Loucy (cell line): ENCODE results near the gene EIF4ENIF1.

Experiments
- H2AFZ ChIP-seq: fragments of 200-600 bp; sonication (generic); 2 replicates; pipeline ENCODE4 v1.6.0; 2016; ENCODE audit warnings: antibody characterized with exemption, mild to moderate bottlenecking, low read length, moderate library complexity
- H3F3A ChIP-seq: fragments of 200-600 bp; 2 replicates; pipeline ENCODE4 v1.6.0; 2016; ENCODE audit warnings: antibody characterized with exemption, low read depth, mild to moderate bottlenecking
- H3K27me3 ChIP-seq: fragments of 200-600 bp; sonication (generic); 2 replicates; pipeline ENCODE4 v1.6.1; 2014; ENCODE audit warnings: low read length, mild to moderate bottlenecking; ENCODE audit not compliant: insufficient read depth, poor library complexity, severe bottlenecking
- H3K36me3 ChIP-seq: fragments of 200-600 bp; sonication (generic); 2 replicates; pipeline ENCODE4 v1.6.1; 2016; ENCODE audit warnings: low read length; ENCODE audit not compliant: insufficient read depth
- H3K4me1 ChIP-seq: fragments of 200-600 bp; sonication (generic); 2 replicates; pipeline ENCODE4 v1.5.1; 2014; ENCODE audit warnings: low read length, mild to moderate bottlenecking; ENCODE audit not compliant: insufficient read depth, poor library complexity, severe bottlenecking
- H3K4me2 ChIP-seq: fragments of 200-600 bp; sonication (generic); 2 replicates; pipeline ENCODE4 v1.6.0; 2014; ENCODE audit warnings: antibody characterized with exemption, low read length, low read depth, mild to moderate bottlenecking; ENCODE audit not compliant: poor library complexity, severe bottlenecking
- H3K4me3 ChIP-seq: fragments of 200-600 bp; sonication (generic); 2 replicates; pipeline ENCODE4 v1.5.1; 2014; ENCODE audit warnings: low read length, mild to moderate bottlenecking, mixed read lengths; ENCODE audit not compliant: poor library complexity, severe bottlenecking
- H3K79me2 ChIP-seq: fragments of 200-600 bp; sonication (generic); 2 replicates; pipeline ENCODE4 v1.6.1; 2014; ENCODE audit warnings: low read length; ENCODE audit not compliant: insufficient read depth
- H3K9ac ChIP-seq: fragments of 200-600 bp; sonication (generic); 2 replicates; pipeline ENCODE4 v1.6.0; 2014; ENCODE audit warnings: mild to moderate bottlenecking, low read depth, low read length, moderate library complexity; ENCODE audit not compliant: poor library complexity, severe bottlenecking
- H3K9me2 ChIP-seq: fragments of 200-600 bp; sonication (generic); replicated peaks from 2 replicates; pipeline ENCODE4 v1.6.1; 2016; ENCODE audit warnings: low read depth, low read length, mixed read lengths
- H3K9me3 ChIP-seq: fragments of 200-600 bp; sonication (generic); 2 replicates; pipeline ENCODE4 v1.6.1; 2014; ENCODE audit warnings: mild to moderate bottlenecking, antibody characterized with exemption, low read length, low read depth; ENCODE audit not compliant: insufficient read depth
- H4K20me1 ChIP-seq: fragments of 200-600 bp; sonication (generic); 2 replicates; pipeline ENCODE4 v1.6.0; 2014; ENCODE audit warnings: antibody characterized with exemption, low read length, mild to moderate bottlenecking; ENCODE audit not compliant: insufficient read depth, poor library complexity, severe bottlenecking
- CTCF ChIP-seq: fragments of 200-600 bp; sonication (generic); conservative IDR thresholded peaks from 2 replicates; pipeline ENCODE4 v1.5.1; 2014; ENCODE audit warnings: mild to moderate bottlenecking, antibody characterized with exemption, low read length
- EZH2phosphoT487 ChIP-seq: fragments of 200-600 bp; IDR thresholded peaks from 2 replicates; pipeline ENCODE4 v1.6.1; 2018; ENCODE audit warnings: antibody characterized with exemption, mild to moderate bottlenecking, moderate library complexity, borderline replicate concordance

EIF4ENIF1 gene

GRCh38 chr22:31533374-31533773, 43.7 kb upstream of the EIF4ENIF1 start:
- Histone ChIP-seq H3K9me3 (no peaks in the 10 kb centered on the region), H3K4me2 (no peak overlapping the region), H2AFZ (no peak overlapping the region), H3F3A (no peaks in the 10 kb centered on the region), H3K36me3 (peaks cover 13% of the 10 kb centered on the region; the same call in 1 of the 2 replicates), H4K20me1 (no peaks in the 10 kb centered on the region), H3K4me3 (no peak overlapping the region), H3K4me1 (no peaks in the 10 kb centered on the region), H3K27me3 (no peaks in the 10 kb centered on the region), H3K9me2 (no peaks in the 10 kb centered on the region), H3K79me2 (no peaks in the 10 kb centered on the region), H3K9ac (no peak overlapping the region)
- TF ChIP-seq CTCF (no peak), EZH2phosphoT487 (no peak)

GRCh38 chr22:31532060-31532459, 42.4 kb upstream of the EIF4ENIF1 start:
- Histone ChIP-seq H3K9ac (no peak overlapping the region), H3K36me3 (peaks cover 14% of the 10 kb centered on the region; the same call in 1 of the 2 replicates), H2AFZ (no peak overlapping the region), H3K9me3 (no peaks in the 10 kb centered on the region), H3K4me3 (no peak overlapping the region), H4K20me1 (no peaks in the 10 kb centered on the region), H3F3A (no peaks in the 10 kb centered on the region), H3K27me3 (no peaks in the 10 kb centered on the region), H3K4me1 (no peaks in the 10 kb centered on the region), H3K4me2 (no peak overlapping the region), H3K79me2 (no peaks in the 10 kb centered on the region), H3K9me2 (no peaks in the 10 kb centered on the region)
- no peak for TF ChIP-seq CTCF
- no peak for TF ChIP-seq EZH2phosphoT487

- TF ChIP-seq EZH2phosphoT487: no peak
- TF ChIP-seq CTCF: no peak
- Histone ChIP-seq H3K4me2 (no peak overlapping the region), H4K20me1 (no peaks in the 10 kb centered on the region), H3K9ac (no peak overlapping the region), H3K36me3 (peaks cover 14% of the 10 kb centered on the region; the same call in 1 of the 2 replicates), H3K79me2 (0 out of 2 replicates have a peak, but pooled peaks cover 3% of the 10 kb centered on the region), H3K4me1 (no peaks in the 10 kb centered on the region), H3F3A (no peaks in the 10 kb centered on the region), H3K9me3 (no peaks in the 10 kb centered on the region), H3K4me3 (no peak overlapping the region), H3K27me3 (no peaks in the 10 kb centered on the region), H2AFZ (no peak overlapping the region), H3K9me2 (no peaks in the 10 kb centered on the region)
These were observed 41.2 kb upstream of the EIF4ENIF1 start for GRCh38 chr22:31530823-31531195.
